HS-27A (cell line): ENCODE results near the gene TMEM106C.
"Not testable (repeated sequence)": the region's sequence is repeated elsewhere in the genome, so short reads cannot be mapped to it uniquely, and the experiment has no call there.

Experiments used
- DNase-seq: peaks from one replicate; pipeline ENCODE4 v3.0.0-alpha.2; 2012; ENCODE audit warnings: low read depth, missing footprints

The TMEM106C gene

DNA sequence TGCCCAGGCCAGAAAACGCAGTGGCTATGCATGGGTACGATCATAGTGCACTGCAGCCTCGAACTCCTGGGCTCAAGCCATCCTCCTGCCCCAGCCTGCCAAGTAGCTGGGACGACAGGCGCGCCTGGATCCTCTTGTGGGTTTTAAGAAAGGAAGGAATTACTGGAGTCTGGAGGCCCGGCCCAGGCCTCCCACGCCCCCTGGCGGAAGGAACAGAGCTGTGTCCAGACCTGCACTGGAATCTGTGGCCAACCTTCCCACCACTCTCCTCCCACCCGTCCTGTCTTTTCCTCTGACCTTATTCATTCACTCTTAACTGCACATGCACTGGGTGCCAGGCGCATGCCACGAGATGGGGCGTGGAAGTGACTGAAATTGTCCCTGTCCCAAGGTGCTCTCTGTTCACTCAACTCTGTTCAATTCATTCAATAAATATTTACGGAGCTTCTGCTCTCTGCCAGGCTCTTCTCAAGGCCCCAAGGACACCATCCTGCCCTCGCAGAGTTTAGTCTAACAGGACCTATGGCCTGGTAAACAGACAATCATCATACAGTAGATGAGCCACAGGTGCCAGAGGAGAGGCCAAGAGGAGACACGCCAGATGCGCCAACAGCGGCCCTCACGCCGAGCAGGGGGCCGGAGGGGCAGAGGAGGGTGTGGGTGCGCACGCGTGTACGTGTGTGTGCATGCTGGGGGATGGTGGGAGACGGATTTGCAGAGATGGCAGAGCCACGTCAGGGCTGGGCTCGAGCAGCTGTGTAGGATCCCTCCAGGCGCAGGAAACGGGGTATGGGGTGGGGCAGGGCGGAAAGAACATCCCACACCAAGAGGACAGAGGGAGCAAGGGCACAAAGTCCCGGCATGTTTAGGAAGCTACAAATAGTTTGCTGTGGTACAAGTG, 13.7 kb upstream of the TMEM106C start:
- peak; percentile 46 for DNase-seq

DNA sequence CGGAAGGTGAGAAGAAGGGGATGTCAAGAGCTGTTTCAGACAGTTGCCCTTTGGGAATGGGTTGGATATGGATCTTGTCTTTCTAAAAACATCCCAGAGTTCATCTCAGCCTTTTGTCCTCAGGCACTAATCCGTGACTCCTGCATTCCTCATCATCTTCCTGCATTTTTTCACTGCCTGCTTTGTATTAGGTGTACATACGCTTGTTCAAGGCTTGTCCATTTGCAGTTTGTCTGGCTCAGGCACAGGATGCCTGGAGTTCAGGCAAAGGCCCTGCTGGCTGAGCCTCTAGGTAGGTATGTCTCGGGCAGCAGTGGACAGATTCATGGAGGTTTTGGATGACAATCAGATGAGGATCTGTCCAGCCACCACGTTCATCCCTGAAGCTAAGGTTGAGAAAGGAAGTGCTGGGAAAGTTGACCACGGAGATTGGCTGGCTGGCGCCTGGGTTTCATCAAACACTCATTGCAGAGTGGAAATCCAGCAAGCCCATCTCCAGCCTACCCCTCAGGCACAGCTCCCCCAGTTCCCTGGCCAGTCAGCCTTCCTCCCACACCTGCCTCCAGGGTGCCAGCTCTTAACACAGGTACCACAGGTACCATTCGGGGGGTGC, 12.4 kb upstream of the TMEM106C start:
- no peak for DNase-seq

DNA sequence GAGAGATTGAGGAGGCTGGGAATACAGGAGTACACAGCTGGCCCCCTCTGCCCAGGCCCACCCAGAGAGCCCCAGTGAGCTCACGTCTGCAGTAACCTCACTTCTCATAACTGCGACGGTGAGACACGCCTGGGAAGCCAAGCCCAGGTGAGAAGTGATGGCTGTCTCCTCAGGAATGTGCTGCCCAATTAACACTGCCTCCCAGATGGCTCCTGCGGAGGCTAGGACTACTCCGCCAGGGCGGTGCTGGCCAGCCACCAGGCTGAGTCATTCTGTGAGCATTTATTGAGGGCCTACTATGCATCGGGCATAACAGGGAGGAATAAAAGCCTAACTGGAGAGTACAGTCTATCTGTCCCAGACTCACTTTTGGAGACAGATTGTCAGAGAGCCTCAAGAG, 9.3 kb upstream of the TMEM106C start:
- no peak for DNase-seq

DNA sequence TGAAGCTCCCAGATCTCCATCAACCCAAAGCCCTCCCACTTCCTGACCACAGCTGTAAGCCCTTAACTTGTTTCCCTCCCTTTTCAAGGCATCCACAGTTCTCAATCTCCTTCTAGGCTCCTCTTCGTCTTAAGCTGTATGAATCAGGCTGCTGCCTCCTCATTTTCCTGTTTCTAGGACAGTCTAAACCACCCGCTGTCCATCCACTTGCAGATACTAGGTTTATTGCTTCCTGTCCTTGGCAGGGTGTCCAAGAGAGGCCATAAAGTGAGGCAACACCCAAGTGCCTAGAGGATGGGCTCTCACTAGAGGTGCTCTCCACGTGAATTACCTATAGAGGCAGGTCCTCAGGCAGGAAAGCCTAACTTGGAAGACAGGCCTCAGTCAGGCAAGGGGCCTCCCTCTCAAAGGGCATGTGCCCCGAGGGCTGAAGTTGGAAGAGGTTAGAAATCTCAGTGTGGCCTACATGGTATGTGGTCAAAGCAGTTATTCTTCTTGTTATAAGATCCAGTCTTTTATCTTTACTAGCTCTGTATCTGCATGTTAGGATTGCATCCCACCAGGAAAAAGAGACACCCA, 8.8 kb upstream of the TMEM106C start:
- no peak for DNase-seq

DNA sequence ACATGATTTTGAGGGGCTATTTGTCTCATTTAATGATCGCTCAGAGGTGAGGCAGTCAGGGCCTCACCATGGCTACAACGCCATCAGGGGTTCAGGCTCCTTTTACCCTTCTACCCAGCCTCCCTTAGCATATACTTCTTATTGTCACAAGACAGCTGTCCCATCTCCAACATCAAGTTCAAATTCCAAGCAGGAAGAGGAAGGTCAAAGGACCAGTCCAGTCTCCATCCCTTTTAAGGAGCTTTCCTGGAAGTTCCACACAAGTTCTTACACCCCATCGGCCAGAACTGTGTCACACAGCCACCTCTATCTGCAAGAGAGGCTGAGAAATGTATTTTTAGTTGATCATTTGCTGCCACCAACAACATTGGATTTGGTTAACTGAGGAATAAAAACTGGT, 8.3 kb upstream of the TMEM106C start:
- DNase-seq = no peak

DNA sequence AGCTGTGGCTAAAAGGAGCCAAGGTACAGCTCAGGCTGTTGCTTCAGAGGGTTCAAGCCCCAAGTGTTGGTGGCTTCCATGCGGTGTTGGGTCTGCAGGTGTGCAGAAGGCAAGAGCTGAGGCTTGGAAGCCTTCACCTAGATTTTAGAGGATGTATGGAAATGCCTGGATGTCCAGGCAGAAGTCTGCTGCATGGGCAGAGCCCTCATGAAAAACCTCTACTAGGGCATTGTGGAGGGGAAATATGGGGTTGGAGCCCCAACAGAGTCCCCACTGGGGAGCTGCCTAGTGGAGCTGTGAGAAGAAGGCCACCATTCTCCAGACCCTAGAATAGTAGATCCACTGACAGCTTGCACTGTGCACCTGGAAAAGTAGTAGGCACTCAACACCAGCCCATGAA, 5.7 kb upstream of the TMEM106C start:
- DNase-seq = not testable (repeated sequence)

DNA sequence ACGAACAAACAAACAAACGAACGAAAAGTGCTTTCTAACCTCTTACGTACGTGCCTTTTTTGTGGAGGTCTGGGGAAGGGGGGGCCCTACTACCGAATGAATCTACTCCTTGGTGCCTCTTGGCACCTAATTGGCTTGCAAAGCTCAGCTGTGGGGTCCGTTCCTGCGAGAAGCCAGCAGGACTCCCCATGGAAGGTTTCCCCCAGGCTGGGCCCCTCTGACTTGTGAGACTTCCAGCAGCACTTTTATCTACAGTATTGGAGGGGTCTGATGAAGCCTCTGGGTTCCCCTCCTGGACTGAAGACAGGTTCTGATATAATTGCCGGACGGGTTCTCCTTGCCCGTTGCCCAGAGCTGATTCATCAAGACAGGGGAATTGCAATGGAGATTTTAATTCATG, 1.2 kb upstream of the TMEM106C start:
- DNase-seq = no peak

DNA sequence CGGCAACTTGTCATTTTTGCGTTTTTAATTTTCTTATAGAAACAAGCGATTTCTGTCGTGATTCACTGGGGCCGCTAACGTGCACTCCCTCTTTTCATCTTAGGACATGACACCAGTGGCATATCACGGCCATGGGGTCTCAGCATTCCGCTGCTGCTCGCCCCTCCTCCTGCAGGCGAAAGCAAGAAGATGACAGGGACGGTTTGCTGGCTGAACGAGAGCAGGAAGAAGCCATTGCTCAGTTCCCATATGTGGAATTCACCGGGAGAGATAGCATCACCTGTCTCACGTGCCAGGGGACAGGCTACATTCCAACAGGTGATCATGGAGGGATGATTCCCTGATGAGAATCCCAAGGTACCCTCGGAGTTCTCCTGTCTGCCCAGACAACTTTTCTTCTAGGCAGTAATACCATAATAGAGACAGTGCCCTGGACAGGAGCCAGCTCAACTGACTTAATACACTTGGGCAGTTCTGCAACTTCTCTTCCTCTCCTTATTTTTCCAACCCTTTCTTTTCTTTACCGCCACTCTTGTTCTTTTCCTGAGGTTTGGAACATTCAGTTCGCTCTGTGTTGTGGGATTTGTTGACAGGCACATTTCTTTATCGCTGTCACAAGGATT, 821 bp downstream of the TMEM106C start:
- no peak for DNase-seq

DNA sequence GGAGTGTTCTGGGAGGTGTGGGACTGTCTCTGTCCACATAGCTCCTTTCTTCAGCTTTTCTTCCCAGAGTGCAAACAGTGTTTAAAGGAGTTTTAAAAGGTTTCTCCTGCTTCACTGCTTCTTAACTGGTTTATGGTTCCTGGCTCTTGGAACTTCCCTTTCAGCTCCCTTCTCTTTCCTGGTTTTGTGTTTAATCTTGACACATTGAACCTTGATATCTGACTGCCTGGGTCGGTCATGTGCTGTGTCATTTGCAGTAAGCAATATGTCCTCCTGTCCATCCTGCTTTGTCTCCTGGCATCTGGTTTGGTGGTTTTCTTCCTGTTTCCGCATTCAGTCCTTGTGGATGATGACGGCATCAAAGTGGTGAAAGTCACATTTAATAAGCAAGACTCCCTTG, 2.2 kb downstream of the TMEM106C start:
- DNase-seq = no peak

DNA sequence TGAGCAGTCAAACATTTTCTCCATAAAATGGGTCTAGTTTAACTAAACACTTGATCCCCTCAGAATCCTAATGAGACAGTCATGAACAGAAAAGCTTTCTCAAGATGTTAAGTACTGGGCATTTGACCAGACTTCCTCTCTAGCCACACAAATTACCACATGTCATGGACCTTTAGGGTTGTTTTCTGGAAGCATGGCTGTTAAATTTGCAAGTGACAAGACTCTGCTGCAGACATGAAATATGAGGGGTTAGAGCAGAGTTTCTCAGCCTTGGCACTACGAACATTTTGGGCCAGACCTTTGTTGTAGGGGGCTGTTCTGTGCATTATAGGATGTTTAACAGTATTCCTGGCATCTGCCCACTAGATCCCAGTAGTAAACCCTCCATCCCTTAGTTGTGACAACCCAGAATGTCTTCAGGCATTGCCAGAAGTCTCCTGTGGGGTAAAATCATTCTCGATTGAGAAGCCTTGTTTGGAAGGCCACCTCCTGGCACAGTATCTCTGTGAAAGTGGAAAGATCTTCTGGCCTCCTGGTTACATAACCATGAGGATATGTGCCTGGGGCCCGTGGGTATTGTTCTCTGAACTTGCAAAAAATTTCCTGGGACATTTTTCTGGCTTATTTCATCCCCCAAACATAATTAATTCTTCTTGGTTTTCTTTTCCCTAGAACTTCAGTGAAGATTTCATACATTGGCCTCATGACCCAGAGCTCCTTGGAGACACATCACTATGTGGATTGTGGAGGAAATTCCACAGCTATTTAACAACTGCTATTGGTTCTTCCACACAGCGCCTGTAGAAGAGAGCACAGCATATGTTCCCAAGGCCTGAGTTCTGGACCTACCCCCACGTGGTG, 4.3 kb downstream of the TMEM106C start:
- no peak for DNase-seq

DNA sequence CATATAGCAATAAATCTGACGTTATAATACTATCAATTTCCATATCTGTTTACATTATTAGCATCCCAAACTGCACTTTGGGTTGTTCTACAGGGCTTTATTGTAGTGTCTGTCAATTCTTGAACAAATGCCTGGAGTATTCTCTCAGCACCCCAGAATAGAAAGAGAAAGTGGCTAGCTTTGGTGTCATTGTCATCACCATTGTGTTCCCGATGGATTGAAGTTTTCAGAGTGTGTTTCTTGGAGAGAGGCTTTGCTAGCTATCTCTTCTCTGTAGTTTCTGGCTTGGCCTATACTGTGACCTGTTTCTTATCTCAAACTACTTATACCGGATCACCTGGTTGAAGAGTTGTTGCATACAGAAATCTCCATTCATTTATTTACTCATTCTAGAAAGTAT, 6.4 kb downstream of the TMEM106C start:
- no peak for DNase-seq

DNA sequence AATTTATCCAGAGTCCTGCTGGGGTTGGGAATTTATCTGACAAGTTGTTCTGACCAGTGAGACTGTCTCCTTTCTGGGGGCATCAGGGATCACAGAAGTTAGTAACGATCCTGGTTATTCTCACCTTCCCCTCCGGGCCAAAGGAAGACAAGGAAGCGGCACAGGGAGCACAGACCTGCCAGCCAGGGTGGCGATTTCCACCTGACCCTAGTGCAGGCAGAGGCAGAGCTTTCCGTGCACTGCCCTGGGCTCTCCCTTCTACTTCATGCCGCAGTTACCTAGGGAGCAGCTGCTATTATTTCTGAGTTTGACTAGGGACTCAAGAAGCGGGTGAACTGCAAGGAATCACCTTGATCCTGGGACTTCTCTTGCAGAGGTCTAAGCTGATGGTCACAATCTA, 7.4 kb downstream of the TMEM106C start:
- no peak for DNase-seq

DNA sequence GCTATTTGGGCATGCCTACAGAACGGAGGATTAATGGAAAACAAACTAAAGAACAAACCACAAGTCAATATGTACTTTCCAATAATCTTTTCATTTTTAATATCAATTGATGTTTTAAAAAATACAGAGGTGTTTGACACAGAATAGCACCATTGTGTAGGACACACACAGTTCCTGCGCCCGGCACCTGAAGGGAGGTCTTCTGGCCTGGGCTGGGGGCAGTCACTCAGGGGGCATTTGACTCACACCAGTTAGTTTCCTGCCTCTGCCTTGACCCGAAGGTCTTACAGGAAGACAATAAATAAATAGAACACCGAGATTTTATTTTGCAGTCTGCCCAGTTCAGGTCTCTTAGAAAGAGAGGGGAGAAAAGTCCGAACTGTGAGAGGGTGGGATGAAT, 9.5 kb downstream of the TMEM106C start:
- no peak for DNase-seq

DNA sequence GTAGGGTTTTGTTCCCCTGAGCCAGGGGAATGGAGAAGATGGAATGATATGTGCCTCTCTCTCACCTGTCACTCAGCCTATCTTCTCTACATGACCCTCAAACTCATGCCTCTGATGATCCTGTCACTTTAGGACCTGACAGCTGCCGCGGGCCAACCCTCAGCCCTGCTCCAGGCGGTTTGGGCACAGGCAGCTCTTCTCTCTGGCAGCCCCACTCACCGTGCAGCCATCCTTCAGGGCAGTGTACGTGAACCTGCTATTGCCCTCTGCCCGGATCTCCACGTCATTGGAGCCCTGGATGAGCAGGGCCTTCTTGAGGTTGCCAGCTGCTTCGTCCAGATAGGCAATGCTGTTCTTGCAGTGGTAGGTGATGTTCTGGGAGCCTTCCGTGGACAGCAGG, 10.5 kb downstream of the TMEM106C start:
- no peak for DNase-seq

DNA sequence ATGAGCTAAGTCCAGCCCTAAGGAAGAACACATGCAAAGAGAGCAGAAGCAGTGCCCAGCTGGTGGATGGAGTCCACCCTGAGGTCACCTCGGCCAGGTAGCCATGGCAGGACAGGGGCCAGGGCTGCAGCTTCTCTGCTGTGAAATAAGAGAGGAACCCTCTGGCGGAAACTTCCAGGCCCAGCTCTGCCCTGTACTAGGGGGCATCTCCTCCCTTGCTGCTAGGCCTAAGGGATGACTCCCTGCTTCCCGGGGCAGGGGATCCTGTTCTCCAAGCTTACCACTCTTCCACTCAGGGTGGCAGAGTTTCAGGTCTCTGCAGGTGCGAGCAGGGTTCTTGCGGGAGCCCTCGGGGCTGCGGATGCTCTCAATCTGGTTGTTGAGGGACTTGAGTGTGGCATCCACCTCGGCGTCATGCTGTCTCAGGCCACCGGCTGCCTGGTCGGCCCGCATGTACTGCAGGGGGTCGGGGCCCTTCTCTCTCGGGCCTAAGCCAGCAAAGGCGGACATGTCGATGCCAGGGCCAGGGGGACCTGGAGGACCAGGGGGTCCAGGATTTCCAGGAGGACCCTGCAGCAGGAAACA, 11.7 kb downstream of the TMEM106C start:
- DNase-seq = no peak

DNA sequence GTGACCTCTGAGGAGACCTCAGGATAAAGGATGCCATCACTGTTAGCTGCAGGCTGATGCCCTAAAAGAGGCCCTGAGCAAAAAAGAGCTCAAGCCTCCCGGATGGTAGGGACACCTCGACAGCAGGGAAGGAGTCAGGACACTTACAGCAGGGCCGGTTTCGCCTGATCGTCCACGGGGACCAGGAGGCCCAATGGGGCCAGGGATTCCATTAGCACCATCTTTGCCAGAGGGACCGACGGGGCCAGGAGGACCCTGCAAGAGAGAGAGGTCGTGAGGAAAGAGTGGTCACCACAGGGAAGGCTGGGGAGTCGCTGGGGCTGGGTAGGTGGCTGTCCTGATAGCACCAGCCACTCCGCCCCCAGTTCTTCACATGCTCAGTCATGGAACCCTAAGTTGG, 12.4 kb downstream of the TMEM106C start:
- no peak for DNase-seq

DNA sequence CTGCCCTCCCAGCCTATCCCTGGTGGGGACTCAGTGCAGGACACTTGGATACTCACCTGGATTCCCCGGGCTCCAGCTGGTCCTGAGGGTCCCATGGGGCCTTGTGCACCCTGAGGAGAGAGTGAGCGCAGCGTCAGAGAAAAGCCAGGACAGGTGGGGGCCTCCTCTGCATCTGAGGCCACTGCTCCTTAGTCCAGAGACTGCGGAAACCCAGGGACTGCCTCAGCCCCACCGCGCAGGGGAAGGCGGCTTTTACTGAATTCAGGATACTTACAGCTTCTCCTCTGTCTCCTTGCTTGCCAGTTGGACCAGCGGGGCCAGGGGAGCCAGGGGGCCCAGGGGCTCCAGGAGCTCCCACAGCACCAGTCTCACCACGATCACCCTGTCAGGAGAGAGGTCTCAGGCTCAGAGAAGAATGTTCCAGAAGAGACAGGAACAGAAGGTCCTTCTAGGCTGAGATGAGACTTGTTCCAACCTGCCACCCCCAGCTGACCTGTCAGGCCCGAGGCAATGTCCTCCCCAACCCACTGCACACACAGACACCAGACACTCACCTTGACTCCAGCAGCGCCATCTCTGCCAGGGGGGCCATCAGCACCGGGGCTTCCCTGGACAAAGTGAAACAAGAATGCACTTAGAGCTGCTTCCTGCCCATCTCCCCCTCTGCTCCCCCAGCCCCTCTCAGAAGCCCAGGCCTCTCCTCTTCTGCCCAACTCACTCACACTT, 13.8 kb downstream of the TMEM106C start:
- no peak for DNase-seq

DNA sequence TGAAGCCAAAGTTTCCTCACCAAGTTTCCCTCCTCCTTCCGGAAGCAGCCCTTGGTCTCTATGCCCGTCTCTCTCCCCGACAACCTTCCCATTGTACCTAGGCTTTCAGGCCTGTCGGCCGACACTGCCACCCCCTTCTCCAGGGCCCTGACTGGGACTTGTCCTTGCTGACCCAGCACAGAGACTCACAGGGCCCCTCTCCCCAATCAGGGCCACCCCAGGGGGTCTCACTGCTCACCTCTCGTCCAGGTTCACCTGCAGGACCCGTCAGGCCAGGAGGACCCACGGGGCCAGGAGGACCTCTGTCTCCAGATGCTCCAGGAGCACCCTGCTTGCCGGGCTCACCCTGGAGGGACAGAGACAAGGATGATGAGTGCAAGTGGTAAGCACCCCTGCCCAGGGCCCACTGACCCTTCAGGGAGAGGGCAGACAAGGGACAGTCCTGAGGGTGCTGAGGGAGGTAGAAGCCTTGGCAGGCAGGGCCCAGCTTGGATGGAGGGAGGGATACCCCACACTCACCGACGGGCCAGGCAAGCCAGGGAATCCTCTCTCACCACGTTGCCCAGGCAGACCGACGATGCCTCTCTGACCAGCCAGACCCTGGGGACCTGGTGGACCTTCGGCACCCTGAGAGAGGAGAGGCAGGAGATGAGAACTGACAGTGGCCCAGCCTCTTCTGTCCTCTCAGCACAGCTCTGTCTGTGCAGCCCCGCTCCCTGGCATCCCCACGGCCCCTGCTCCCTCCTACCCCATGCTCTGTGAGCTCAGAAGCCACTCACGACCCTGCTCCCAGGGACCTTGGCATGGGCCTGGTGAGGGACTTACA, 14.6 kb downstream of the TMEM106C start:
- DNase-seq = no peak

DNA sequence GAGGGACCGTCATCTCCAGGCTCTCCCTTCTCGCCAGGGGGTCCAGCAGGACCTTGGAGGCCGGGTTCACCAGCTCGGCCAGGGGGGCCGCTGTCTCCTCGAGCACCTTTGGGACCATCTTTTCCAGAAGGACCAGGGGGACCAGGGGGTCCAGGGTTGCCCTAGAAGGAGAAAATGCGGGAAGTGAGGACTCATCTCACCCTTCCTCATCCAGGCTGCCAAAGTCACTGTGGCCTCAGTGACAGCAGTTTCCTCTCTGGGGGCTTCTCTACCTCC, 15.1 kb downstream of the TMEM106C start:
- DNase-seq = no peak

DNA sequence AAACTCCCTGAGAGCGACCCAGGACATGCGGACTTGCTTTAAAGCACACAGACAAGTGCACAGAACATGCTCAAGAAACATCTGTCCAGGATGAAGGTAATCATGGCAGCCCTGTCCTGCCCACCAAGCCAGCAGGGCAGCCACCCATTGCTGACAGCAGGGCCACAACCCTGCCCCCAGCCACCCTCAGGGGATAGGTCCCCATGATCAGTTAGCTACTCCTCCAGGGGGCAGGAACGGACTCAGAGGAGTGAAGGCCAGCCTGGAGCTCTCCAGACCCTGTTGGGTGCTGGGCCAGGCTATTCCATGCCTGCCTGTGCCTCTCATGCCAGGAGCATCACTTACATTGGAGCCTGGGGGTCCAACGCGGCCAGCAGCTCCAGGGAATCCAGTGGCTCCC, 15.8 kb downstream of the TMEM106C start:
- no peak for DNase-seq
